Peyer's patch (tissue), 4 donors: ENCODE measurements around the gene DYRK1A. TPM values are rescaled to one million over a fixed set of nuclear protein-coding genes. Genes with fewer than 3 reads are reported as not detected.

Experiments
- DNase-seq, 3 donors: peaks; one replicate each; pipeline ENCODE4 v3.0.0-alpha.2; 2017 to 2019
- H3K27ac ChIP-seq, 4 donors: fragments of 200-600 bp; sonication (generic); one replicate each; pipeline ENCODE4 v1.5.1; 2016 to 2019
- H3K27me3 ChIP-seq, 2 donors: fragments of 200-600 bp; sonication (generic); one replicate each; pipeline ENCODE4 v1.5.1; 2019
- H3K36me3 ChIP-seq, 3 donors: fragments of 200-600 bp; sonication (generic); one replicate each; pipeline ENCODE4 v1.5.1; 2016 to 2019
- H3K4me1 ChIP-seq, 4 donors: fragments of 200-600 bp; sonication (generic); one replicate each; pipeline ENCODE4 v1.5.1; 2016 to 2019
- H3K4me3 ChIP-seq, 4 donors: fragments of 200-600 bp; sonication (generic); 1 replicate in 3 of 4; 2 replicates in 1 of 4; pipeline ENCODE4 v1.5.1; 2016 to 2019; ENCODE audit warnings: mild to moderate bottlenecking in 1 of 4
- H3K9me3 ChIP-seq, 4 donors: fragments of 200-600 bp; sonication (generic); one replicate each; pipeline ENCODE4 v1.5.1; 2016 to 2019; ENCODE audit warnings: mild to moderate bottlenecking in 1 of 4
- CTCF ChIP-seq, 6 experiments: fragments of 450-650 bp in 4 of 6; fragments of 200-600 bp in 2 of 6; sonication (generic) in 1 of 6; IDR thresholded peaks; one replicate each; pipeline ENCODE4 v1.5.1; 2017 to 2019; ENCODE audit warnings: antibody characterized with exemption in 6 of 6, mild to moderate bottlenecking in 3 of 6, moderate library complexity in 1 of 6
- POLR2A ChIP-seq, 2 donors: fragments of 450-650 bp; IDR thresholded peaks; one replicate each; pipeline ENCODE4 v1.5.1; 2017; ENCODE audit warnings: antibody characterized with exemption in 2 of 2, mild to moderate bottlenecking in 2 of 2, moderate library complexity in 2 of 2
- total RNA-seq, 4 donors: library from RNA; depleted of rRNA; stranded (reverse); fragments of >200 nt; gene quantifications; one replicate each; pipeline ENCODE4 v1.1.0, GENCODE V29; 2016

The DYRK1A gene
- total RNA-seq, 4 donors from 2014 or later: 68.8 to 133 (median 81.3) TPM

GRCh38 chr21:37341254-37341960 is 25.2 kb upstream of the DYRK1A start:
- Histone ChIP-seq H3K4me3 (no peak overlapping the region), H3K27ac (no peak overlapping the region), H3K36me3 (no peaks in the 10 kb centered on the region), H3K9me3 (no peaks in the 10 kb centered on the region), H3K27me3 (no peaks in the 10 kb centered on the region), H3K4me1 (no peaks in the 10 kb centered on the region)
- no peak for TF ChIP-seq CTCF (IDR thresholded peaks at IDR 0.05)
- TF ChIP-seq POLR2A (IDR thresholded peaks at IDR 0.05): no peak
- no peak for DNase-seq

GRCh38 chr21:37342046-37342632 is 24.4 kb upstream of the DYRK1A start:
- no peak overlapping the region for H3K27ac ChIP-seq
- no peaks in the 10 kb centered on the region for H3K36me3 ChIP-seq
- H3K27me3 ChIP-seq: no peaks in the 10 kb centered on the region
- no peak overlapping the region for H3K4me3 ChIP-seq
- H3K4me1 ChIP-seq: no peaks in the 10 kb centered on the region
- no peak for TF ChIP-seq POLR2A (IDR thresholded peaks at IDR 0.05)
- no peak for TF ChIP-seq CTCF (IDR thresholded peaks at IDR 0.05)
- DNase-seq: no peak
- no peaks in the 10 kb centered on the region for H3K9me3 ChIP-seq

- TF ChIP-seq POLR2A (IDR thresholded peaks at IDR 0.05) (no peak), CTCF (IDR thresholded peaks at IDR 0.05) (no peak)
- no peak for DNase-seq
- H3K27me3 ChIP-seq: no peaks in the 10 kb centered on the region
- no peaks in the 10 kb centered on the region for H3K36me3 ChIP-seq
- peaks cover 0 to 15% (median 2%) of the 10 kb centered on the region in 4 donors for H3K9me3 ChIP-seq
- no peak overlapping the region for H3K4me3 ChIP-seq
- H3K4me1 ChIP-seq: no peaks in the 10 kb centered on the region
- no peak overlapping the region for H3K27ac ChIP-seq
Observed at GRCh38 chr21:37346841-37347430, 19.6 kb upstream of the DYRK1A start.

GRCh38 chr21:37348664-37349063 is 17.9 kb upstream of the DYRK1A start:
- TF ChIP-seq POLR2A (IDR thresholded peaks at IDR 0.05) (no peak), CTCF (IDR thresholded peaks at IDR 0.05) (no peak)
- no peak overlapping the region for H3K4me3 ChIP-seq
- H3K27ac ChIP-seq: no peak overlapping the region
- no peak for DNase-seq
- no peaks in the 10 kb centered on the region for H3K27me3 ChIP-seq
- no peaks in the 10 kb centered on the region for H3K4me1 ChIP-seq
- H3K36me3 ChIP-seq: no peaks in the 10 kb centered on the region
- H3K9me3 ChIP-seq: peaks cover 0 to 15% (median 2%) of the 10 kb centered on the region in 4 donors

GRCh38 chr21:37350472-37350871 is 16.1 kb upstream of the DYRK1A start:
- no peak for DNase-seq
- H3K36me3 ChIP-seq: no peaks in the 10 kb centered on the region
- no peak overlapping the region for H3K4me3 ChIP-seq
- no peak overlapping the region for H3K27ac ChIP-seq
- no peaks in the 10 kb centered on the region for H3K27me3 ChIP-seq
- TF ChIP-seq POLR2A (IDR thresholded peaks at IDR 0.05) (no peak), CTCF (IDR thresholded peaks at IDR 0.05) (no peak)
- no peaks in the 10 kb centered on the region for H3K4me1 ChIP-seq
- H3K9me3 ChIP-seq: peaks cover 0 to 15% (median 2%) of the 10 kb centered on the region in 4 donors
